Femur (tissue), 1 donor: ENCODE measurements around the gene GABRA5.
"Not testable (repeated sequence)": the region's sequence is repeated elsewhere in the genome, so short reads cannot be mapped to it uniquely, and the experiment has no call there.

ENCODE experiments used
- DNase-seq: peaks from one replicate; pipeline ENCODE4 v3.0.0-alpha.2; 2017

Gene GABRA5

DNA sequence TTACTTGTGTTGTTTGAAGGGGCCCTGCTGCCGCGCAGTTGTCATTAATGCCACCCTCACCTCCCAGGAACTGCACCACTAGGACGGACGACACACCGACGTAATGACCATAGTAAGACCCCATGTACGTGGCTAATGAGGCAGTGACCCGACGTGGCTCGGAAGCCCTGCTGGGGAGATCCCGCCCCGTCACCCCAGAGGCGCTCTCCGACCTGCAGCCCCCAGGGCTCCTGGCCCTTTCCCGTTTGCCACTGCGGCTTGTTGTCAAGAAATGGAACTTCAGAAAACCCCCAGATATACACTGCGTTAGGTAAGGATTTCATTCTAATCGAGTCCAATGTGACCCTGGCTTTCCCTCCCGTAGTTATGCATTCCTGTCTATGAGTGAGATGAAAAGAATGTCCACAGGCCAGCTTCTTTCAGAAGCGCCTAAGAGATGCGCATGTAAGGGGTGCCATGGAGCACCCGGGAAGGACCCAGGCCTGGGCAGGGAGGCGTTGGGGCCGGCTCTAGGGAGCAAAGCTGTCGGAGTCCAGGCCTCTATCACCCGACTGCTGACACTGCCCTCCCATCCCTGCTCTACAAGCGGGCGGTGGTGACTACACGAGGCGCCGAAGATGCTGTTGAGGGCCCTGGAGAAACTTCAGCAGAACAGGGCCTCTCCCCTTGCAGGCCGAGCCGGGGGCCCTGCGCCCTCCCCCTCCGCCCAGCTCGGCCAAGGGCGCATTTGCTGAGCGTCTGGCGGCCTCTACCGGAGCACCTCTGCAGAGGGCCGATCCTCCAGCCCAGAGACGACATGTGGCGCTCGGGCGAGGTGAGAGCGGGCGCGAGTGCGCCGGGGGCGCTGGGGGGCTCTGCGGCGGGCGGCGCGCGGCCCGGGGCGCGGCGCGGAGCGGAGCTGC lies at the start of gene GABRA5:
TSS of gene GABRA5 (plus strand) at position 765 of the 902 bp plus-strand sequence. CDS start 2,187 bp downstream, outside the sequence.
- DNase-seq: peak; percentile 52

- not testable (repeated sequence) for DNase-seq
These were observed 35.7 kb upstream of the GABRA5 start for GRCh38 chr15:26831191-26831590.

DNA sequence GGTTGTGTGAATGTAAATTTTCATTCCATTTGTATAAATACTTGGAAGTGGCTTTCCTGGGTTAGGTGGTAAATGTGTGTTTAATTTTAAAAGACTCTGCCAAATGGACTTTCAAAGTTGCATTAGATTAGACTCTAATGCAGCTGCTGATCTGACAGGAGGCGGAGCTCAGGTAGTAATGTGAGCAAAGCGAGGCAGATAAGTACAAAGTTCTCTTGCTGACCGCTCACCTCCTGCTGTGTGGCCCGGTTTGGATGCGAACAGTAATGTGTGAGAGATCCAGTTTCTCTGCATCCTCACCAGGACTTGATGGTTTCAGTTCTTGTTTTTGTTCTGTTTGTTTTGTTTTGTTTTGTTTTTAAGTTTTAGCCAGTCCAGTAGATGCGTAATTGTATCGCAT lies 34.9 kb upstream of the GABRA5 start:
- DNase-seq: no peak

- no peak for DNase-seq
These were observed 28.0 kb upstream of the GABRA5 start for GRCh38 chr15:26838742-26839460.

DNA sequence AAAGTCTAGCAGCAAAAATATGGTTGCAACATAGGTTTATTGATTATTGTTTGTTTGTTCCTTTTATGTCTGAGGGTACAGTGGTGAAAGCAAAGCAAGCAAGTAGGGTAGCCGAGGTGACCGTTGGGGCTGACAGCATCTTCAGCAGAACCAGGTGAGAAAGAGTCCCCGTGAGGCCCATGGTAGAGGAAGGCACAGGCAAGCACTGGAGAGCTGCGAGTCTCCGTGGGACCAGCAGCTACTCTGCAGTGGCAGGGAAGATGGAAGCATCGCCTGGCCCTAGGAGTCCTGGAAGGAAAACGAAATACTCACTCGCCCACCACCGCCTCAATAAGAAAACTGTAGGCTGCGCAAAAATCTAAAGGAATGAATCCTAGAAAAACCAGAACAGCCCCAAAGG lies 25.3 kb upstream of the GABRA5 start:
- DNase-seq: no peak

GRCh38 chr15:26841941-26842340 lies 24.9 kb upstream of the GABRA5 start:
- DNase-seq: no peak

GRCh38 chr15:26842391-26842790 lies 24.5 kb upstream of the GABRA5 start:
- no peak for DNase-seq

DNA sequence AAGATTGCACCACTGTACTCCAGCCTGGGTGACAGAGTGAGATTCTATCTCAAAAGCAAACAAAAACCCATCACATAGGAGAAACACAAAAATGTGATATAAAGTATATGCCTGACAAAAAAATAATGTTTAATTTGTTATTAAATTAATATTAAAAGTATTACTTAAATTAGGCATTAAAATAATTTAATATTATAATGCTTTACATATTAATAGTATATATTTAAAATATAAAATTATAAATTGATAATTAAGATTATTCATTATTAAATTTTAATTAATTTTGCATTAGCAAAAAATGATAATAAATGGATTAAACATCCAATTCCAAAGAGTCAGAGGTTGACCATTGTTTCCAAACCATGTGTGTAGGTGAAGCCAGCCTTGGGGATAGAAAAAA lies 22.0 kb upstream of the GABRA5 start:
- DNase-seq: no peak

DNA sequence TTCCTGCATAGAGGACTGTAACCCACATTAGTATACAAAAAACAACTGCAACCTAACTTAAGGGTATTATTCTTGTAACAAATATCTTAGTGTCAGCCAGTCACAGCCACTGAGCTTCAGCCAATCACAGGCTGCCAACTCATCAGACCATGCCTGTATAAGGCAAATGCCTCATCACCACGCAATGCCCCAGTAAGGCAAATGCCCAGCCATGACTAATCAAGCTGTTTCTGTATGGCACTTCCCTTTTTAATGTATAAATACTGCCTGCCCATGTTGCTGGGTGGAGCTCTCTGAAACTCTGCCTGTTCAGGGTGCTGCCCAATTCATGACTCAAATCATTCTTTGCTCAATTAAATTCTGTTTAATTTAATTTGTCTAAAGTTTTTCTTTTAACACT lies 18.4 kb upstream of the GABRA5 start:
- DNase-seq: no peak

GRCh38 chr15:26850161-26850560 lies 16.7 kb upstream of the GABRA5 start:
- no peak for DNase-seq

DNA sequence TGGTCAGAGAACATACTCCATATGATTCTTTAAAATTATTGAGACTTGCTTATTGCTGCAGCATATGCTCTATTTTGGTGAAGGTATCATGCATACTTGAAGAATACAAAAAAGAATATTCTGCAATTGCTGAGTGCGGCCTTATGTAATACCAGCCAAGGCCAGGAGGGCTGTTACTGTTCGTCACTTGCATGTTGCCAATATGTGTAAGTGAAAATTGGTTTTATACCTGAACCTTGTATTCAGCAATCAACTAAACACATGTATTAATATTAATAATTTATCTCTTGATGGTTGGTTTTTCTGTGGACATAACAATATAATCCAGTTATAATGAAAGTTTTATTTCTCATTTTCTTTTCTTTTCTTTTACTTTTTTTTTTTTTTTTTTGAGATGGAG lies 13.9 kb upstream of the GABRA5 start:
- DNase-seq: no peak

- DNase-seq: no peak
These were observed 12.4 kb upstream of the GABRA5 start for GRCh38 chr15:26854435-26854834.

GRCh38 chr15:26864664-26865191 lies 2.1 kb upstream of the GABRA5 start:
- DNase-seq: peak; percentile 62

GRCh38 chr15:26867200-26868007 lies 542 bp downstream of the GABRA5 start:
- DNase-seq: no peak

DNA sequence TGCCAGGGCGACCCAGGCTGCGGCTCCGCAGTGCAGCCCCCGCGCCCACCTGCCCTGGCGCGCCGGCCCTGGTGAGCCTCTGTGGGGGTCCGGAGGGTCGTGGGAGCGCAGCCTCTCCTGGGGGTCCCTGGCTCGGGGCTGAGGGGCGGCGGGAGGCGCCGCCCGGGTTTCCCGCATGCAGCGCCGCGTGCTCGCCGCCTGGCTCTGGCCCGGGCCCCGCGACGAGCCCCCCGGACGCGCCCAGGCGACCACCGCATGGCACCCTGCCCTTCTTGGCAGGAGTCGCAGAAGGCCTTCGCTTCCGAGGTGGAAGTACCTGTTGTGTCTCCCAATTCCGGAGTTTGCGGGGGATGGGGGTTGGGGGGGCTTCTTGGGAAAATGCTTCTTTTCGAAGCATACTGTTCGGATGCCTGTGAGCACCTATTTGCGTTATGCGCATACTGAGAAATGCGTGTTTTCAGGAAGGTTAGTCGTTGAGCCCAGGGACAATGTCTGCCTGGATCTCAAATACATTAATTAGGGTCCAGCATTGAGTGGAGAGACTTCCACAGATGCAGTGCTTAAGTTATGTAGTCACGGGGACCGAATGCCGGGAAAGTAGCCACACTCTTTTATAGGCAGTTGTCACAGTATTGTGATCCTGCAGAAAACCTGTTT lies 1.3 kb downstream of the GABRA5 start:
- DNase-seq: no peak

DNA sequence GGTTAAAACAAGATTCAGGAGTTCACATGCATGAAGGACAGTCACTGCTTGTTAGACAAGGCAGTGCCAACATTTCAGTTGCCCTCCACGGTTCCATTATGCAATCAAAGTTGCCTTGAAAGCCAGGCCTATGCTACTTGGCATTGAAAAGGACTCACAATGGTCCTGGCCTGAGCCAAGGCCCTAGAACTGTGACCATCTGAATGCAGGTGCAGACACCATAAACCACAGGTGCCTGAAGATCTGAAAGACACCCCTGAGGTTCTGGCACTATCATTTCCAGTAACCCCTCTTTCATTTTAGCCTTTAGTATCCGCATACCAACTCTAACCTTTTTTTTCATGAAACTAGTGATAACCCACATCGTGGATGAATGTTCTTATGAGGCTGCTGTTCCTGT lies 2.8 kb downstream of the GABRA5 start:
- no peak for DNase-seq

- no peak for DNase-seq
These were observed 3.5 kb downstream of the GABRA5 start for GRCh38 chr15:26870346-26870745.

- DNase-seq: no peak
These were observed 5.3 kb downstream of the GABRA5 start for GRCh38 chr15:26872206-26872605.

DNA sequence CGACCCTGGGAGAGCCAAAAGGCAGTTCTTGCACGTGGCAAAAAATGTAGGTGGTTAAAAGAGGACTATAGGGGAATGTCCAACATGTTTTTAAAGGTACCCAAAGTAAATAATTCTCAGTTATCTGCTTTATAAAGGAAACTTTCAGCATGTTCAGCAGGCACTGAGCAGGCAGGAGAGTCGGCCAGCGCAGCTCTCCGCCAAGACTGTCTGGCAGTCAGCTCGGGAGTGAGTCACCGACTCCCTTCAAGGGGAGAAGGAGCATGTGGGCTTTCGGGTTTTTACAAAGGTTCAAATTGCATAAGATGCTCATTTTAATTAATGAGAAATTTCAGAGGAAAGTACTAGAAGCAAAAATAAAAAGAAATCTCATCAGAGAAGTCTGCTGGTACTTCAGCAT lies 7.0 kb downstream of the GABRA5 start:
- DNase-seq: peak; percentile 46

DNA sequence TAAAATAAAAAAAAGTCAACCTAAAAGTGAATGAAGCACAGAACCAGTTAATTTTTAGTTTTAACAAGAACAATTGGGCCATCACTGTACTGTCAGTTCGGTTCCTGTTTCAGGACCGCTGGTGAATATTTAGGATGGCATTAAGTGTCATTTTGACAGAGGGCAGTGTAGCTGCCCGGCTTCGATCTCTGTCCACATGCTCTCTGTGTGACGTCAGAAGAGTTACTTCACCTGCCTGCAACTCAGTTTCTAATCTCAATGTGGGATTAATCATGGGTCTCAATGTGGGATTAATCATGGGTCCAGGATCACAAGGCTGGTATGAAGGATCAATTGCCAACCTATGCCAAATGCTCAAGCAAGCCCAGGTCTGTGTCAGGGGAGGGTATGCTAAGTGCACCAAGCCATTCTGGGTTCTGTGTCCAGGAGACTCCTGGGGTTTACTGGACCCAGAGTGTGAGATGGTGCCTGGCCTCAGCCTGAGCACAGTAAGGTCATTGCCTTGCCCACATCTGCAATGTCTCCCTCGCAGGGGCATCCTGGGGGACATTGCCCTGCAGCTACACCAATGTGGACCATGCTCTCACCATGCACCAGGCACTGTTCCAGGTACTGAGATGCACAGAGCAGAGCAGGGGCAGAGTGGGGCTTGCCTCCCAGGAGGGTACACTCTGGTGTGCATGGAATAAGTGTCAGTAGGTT lies 8.1 kb downstream of the GABRA5 start:
- no peak for DNase-seq

- DNase-seq: no peak
These were observed 8.6 kb downstream of the GABRA5 start for GRCh38 chr15:26875476-26875850.

DNA sequence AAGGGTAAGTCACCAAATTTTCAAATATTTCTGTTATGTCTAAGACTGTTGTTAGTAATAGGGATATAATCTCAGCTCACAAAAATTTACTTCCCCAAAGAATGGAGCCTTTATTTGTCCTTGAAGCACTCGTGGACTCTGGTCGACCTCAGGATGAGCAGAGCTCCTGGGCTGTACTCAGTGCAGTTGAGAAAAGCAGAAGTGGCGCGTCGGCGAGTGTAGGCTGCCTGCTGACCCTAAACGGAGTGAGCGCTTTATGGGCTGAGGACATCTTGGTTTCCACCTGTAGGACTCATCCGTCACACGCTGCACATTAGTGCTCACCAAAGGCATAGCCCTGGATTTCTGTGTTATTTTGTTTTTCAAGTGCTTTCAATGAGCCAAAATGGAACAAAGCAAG lies 11.0 kb downstream of the GABRA5 start:
- DNase-seq: no peak
